GM18520 (cell line): ENCODE results near the gene MAP4K4.
"Not testable (repeated sequence)": the region's sequence is repeated elsewhere in the genome, so short reads cannot be mapped to it uniquely, and the experiment has no call there.

Experiments used
- ATAC-seq: cut with Tn5 transposase; IDR thresholded peaks from one replicate; pipeline ENCODE4 v1.9.1; 2021; ENCODE audit not compliant: unreplicated experiment

The MAP4K4 gene

GRCh38 chr2:101900375-101900774 is 202.9 kb downstream of the MAP4K4 start:
- ATAC-seq: peak; percentile 86

GRCh38 chr2:101901241-101901640 is 203.7 kb downstream of the MAP4K4 start:
- no peak for ATAC-seq

GRCh38 chr2:101902169-101902568 is 204.7 kb downstream of the MAP4K4 start:
- no peak for ATAC-seq

GRCh38 chr2:101904916-101905315 is 207.4 kb downstream of the MAP4K4 start:
- no peak for ATAC-seq

GRCh38 chr2:101905746-101906336 is 208.3 kb downstream of the MAP4K4 start:
- ATAC-seq: no peak

- no peak for ATAC-seq
Measured at GRCh38 chr2:101909760-101910159, 212.3 kb downstream of the MAP4K4 start.

- peak; percentile 72 for ATAC-seq
Measured at GRCh38 chr2:101912545-101912944, 215.0 kb downstream of the MAP4K4 start.

- ATAC-seq: no peak
Measured at GRCh38 chr2:101921319-101921952, 223.9 kb downstream of the MAP4K4 start.

- no peak for ATAC-seq
Measured at GRCh38 chr2:101921953-101922325, 224.4 kb downstream of the MAP4K4 start.

- ATAC-seq: not testable (repeated sequence)
Measured at GRCh38 chr2:101924311-101924710, 226.8 kb downstream of the MAP4K4 start.

GRCh38 chr2:101930019-101930418 is 232.5 kb downstream of the MAP4K4 start:
- ATAC-seq: no peak

GRCh38 chr2:101930847-101931246 is 233.3 kb downstream of the MAP4K4 start:
- no peak for ATAC-seq

- no peak for ATAC-seq
Measured at GRCh38 chr2:101931402-101931801, 233.9 kb downstream of the MAP4K4 start.

GRCh38 chr2:101935764-101936163 is 238.3 kb downstream of the MAP4K4 start:
- ATAC-seq: not testable (repeated sequence)

GRCh38 chr2:101942851-101943250 is 245.3 kb downstream of the MAP4K4 start:
- no peak for ATAC-seq
